Uterus (tissue), 4 donors: ENCODE results near the gene KCNF1. TPM values are rescaled to one million over a fixed set of nuclear protein-coding genes. Genes with fewer than 3 reads are reported as not detected.
"Not testable (repeated sequence)": the region's sequence is repeated elsewhere in the genome, so short reads cannot be mapped to it uniquely, and the experiment has no call there.

Experiments
- DNase-seq, 2 donors: peaks; one replicate each; pipeline ENCODE4 v3.0.0-alpha.2; 2019 to 2020
- H3K27ac ChIP-seq, 2 donors: fragments of 200-600 bp; sonication (generic); 1 replicate in 1 of 2; 2 replicates in 1 of 2; pipeline ENCODE4 v1.5.1; 2016 to 2018
- H3K27me3 ChIP-seq, 2 donors: fragments of 200-600 bp; sonication (generic); one replicate each; pipeline ENCODE4 v1.5.1; 2018 to 2019; ENCODE audit warnings: control low read depth in 1 of 2
- H3K36me3 ChIP-seq, 2 donors: fragments of 200-600 bp; sonication (generic); one replicate each; pipeline ENCODE4 v1.5.1; 2019; ENCODE audit warnings: control low read depth in 1 of 2
- H3K4me1 ChIP-seq, 2 donors: fragments of 200-600 bp; sonication (generic); one replicate each; pipeline ENCODE4 v1.5.1; 2018 to 2019; ENCODE audit warnings: control low read depth in 1 of 2
- H3K4me3 ChIP-seq, 2 donors: fragments of 200-600 bp; sonication (generic); 1 replicate in 1 of 2; 2 replicates in 1 of 2; pipeline ENCODE4 v1.5.1; 2018 to 2019; ENCODE audit warnings: mild to moderate bottlenecking in 1 of 2
- H3K9me3 ChIP-seq, 2 donors: fragments of 200-600 bp; sonication (generic); one replicate each; pipeline ENCODE4 v1.5.1; 2019; ENCODE audit warnings: control low read depth in 1 of 2
- CTCF ChIP-seq, 4 experiments: fragments of 200-600 bp in 2 of 4; fragments of 450-650 bp in 2 of 4; sonication (generic) in 2 of 4; IDR thresholded peaks; one replicate each; pipeline ENCODE4 v1.5.1; 2016 to 2019; ENCODE audit warnings: antibody characterized with exemption in 4 of 4, mild to moderate bottlenecking in 2 of 4, moderate library complexity in 1 of 4
- POLR2A ChIP-seq, 2 donors: fragments of 450-650 bp; IDR thresholded peaks; one replicate each; pipeline ENCODE4 v1.6.1; 2016; ENCODE audit warnings: antibody characterized with exemption in 2 of 2, mild to moderate bottlenecking in 1 of 2, moderate library complexity in 1 of 2
- intact Hi-C: fragments of 100-400 bp; cut with DNase I; formaldehyde crosslinking; loops from one replicate; pipeline ENCODE4 v1.15.1; 2023; ENCODE audit warnings: low total_unique reads
- total RNA-seq, 4 donors: library from RNA; depleted of rRNA in 3 of 4; stranded (reverse); fragments of >200 nt in 3 of 4; gene quantifications; one replicate each; pipeline versions ENCODE4 v1.1.0 to v1.2.4, GENCODE V29; 2014 to 2023
- donor health status: DM: yes; HTN: yes; CAD: no.

KCNF1 gene
- total RNA-seq, 4 donors from 2014 or later, result 0.21 TPM; not detected in 3

- intact Hi-C loops, result no loop called here
- no peak overlapping the region for H3K4me3 ChIP-seq
- DNase-seq, result no peak
Measured at GRCh38 chr2:10956006-10956790, 44.5 kb downstream of the KCNF1 start.

GRCh38 chr2:10957391-10957790 lies 45.7 kb downstream of the KCNF1 start:
- H3K4me1 ChIP-seq, result no peaks in the 10 kb centered on the region
- intact Hi-C loops, result no loop called here
- no peaks in the 10 kb centered on the region for H3K36me3 ChIP-seq
- H3K9me3 ChIP-seq, result no peaks in the 10 kb centered on the region
- no peak for DNase-seq
- H3K4me3 ChIP-seq, result no peak overlapping the region
- H3K27ac ChIP-seq, result no peak overlapping the region
- no peaks in the 10 kb centered on the region for H3K27me3 ChIP-seq
- TF ChIP-seq CTCF (IDR thresholded peaks at IDR 0.05), result no peak
- TF ChIP-seq POLR2A (IDR thresholded peaks at IDR 0.05), result no peak

More at GRCh38 chr2:10956006-10956790, 44.5 kb downstream of the KCNF1 start:
- no peak overlapping the region for H3K27ac ChIP-seq
- no peaks in the 10 kb centered on the region for H3K36me3 ChIP-seq
- no peaks in the 10 kb centered on the region for H3K9me3 ChIP-seq
- no peaks in the 10 kb centered on the region for H3K27me3 ChIP-seq
- no peaks in the 10 kb centered on the region for H3K4me1 ChIP-seq
- TF ChIP-seq POLR2A (IDR thresholded peaks at IDR 0.05), result no peak
- no peak for TF ChIP-seq CTCF (IDR thresholded peaks at IDR 0.05)

GRCh38 chr2:10958452-10958851 lies 46.7 kb downstream of the KCNF1 start:
- DNase-seq, H3K4me1 ChIP-seq, H3K27me3 ChIP-seq, H3K9me3 ChIP-seq, H3K36me3 ChIP-seq, H3K4me3 ChIP-seq, H3K27ac ChIP-seq, intact Hi-C loops: not testable (repeated sequence)

- Histone ChIP-seq H3K27ac (no peak overlapping the region), H3K27me3 (no peaks in the 10 kb centered on the region), H3K9me3 (no peaks in the 10 kb centered on the region), H3K4me3 (no peak overlapping the region), H3K36me3 (no peaks in the 10 kb centered on the region), H3K4me1 (no peaks in the 10 kb centered on the region)
- TF ChIP-seq CTCF (IDR thresholded peaks at IDR 0.05) (no peak), POLR2A (IDR thresholded peaks at IDR 0.05) (no peak)
- intact Hi-C loops, result no loop called here
- no peak for DNase-seq
Measured at GRCh38 chr2:10960606-10961489, 49.1 kb downstream of the KCNF1 start.

- no peak overlapping the region for H3K4me3 ChIP-seq
- TF ChIP-seq CTCF (IDR thresholded peaks at IDR 0.05) (no peak), POLR2A (IDR thresholded peaks at IDR 0.05) (no peak)
- no peaks in the 10 kb centered on the region for H3K9me3 ChIP-seq
- intact Hi-C loops, result no loop called here
- DNase-seq, result no peak
- H3K27me3 ChIP-seq, result no peaks in the 10 kb centered on the region
- no peak overlapping the region for H3K27ac ChIP-seq
- H3K4me1 ChIP-seq, result no peaks in the 10 kb centered on the region
- H3K36me3 ChIP-seq, result no peaks in the 10 kb centered on the region
Measured at GRCh38 chr2:10961490-10961875, 49.7 kb downstream of the KCNF1 start.
